Occipital lobe (tissue), 2 donors: ENCODE data around the gene PSMC4. TPM values are rescaled to one million over a fixed set of nuclear protein-coding genes. Genes with fewer than 3 reads are reported as not detected.

Experiments
- DNase-seq: peaks from one replicate; lab custom pipeline; 2025; lab: John Stamatoyannopoulos, UW
- total RNA-seq: library from RNA; depleted of rRNA; stranded (reverse); fragments of >200 nt; gene quantifications from one replicate; pipeline ENCODE4 v1.2.3, GENCODE V29; 2014

The PSMC4 gene
- total RNA-seq, 1 donor from 2014 or later = 75.2 TPM

DNA sequence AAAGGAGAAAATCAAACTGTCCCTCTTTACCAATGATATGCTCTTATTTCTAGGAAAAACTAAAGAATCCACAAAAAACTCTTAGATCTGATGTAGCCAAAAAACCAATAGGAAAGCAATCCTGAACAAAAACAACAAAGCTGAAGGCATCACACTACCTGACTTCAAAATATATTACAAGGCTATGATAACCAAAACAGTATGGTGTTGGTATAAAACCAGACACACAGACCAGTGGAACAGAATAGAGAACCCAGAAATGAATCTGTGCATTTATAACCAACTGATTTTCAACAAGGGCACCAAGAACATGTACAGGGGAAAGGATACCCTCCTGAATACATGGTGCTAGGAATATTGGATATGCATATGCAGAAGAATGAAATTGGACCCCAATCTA, 16.2 kb downstream of the PSMC4 start:
- no peak for DNase-seq

DNA sequence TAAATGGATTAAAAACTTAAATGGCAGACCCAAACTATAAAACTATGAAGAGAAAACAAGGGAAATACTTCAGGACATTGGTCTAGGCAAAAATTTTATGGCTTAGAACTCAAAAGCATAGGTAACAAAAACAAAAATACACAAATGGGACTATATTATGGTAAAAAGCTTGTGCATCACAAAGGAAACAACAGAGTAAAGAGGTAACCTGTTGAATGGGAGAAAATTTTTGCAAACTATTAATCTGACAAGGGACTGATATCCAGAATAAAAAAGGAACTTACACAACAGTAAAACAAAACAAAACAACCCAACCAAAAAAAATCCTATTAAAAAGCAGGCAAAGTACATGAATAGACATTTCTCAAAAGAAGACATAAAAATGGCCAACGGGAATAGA, 16.6 kb downstream of the PSMC4 start:
- no peak for DNase-seq

DNA sequence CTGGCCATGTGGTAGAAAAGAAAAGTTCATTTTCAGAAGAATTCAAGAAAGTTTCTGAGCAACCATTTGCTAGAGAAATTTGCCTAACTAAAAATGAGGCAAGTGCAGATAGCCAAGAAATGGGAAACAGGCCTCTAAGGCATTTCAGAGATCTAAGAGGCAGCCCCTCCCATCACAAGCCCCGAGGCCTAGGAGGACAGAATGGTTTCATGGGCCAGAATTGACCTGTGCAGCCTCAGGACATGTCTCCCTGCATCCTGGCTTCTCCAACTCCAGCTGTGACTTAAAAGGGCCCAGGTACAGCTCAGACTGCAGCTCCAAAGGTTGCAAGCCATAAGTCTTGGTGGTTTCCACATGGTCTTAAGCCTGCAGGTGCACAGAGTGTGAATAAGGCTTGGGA, 22.6 kb downstream of the PSMC4 start:
- no peak for DNase-seq

DNA sequence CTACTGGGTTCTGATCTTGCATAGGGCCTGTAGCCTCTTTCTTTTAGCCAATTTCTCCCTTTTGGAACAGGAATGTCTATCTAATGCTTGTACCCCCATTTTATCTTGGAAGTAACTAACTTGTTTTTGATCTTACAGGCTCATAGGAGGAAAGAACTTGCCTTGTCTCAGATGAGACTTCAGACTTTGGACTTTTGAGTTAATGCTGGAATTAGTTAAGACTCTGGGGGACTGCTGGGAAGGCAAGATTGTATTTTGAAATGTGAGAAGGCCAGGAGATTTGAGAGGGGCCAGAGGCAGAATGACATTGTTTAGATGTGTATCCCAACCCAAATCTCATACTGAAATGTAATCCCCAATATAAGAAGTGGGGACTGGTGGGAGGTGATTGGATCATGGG, 23.4 kb downstream of the PSMC4 start:
- no peak for DNase-seq

DNA sequence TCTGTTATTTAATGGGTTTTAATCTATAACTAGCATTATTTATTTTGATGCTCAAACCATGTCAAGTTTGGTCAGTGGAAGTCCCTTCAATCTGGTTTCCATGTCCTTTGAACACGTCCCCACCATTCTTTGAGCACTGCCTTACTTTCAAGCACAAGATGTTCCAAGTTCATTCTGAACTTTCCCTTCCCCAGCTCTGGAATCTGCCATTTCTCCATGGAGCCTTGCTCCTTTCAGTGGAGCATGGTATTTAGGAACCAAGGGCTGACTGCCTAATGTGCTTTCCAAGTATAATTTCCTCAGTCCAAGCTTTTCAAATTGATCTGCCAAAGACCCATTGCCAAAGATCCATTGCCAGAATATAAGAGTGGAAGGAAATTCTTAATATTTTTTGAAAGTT, 24.8 kb downstream of the PSMC4 start:
- DNase-seq = no peak

DNA sequence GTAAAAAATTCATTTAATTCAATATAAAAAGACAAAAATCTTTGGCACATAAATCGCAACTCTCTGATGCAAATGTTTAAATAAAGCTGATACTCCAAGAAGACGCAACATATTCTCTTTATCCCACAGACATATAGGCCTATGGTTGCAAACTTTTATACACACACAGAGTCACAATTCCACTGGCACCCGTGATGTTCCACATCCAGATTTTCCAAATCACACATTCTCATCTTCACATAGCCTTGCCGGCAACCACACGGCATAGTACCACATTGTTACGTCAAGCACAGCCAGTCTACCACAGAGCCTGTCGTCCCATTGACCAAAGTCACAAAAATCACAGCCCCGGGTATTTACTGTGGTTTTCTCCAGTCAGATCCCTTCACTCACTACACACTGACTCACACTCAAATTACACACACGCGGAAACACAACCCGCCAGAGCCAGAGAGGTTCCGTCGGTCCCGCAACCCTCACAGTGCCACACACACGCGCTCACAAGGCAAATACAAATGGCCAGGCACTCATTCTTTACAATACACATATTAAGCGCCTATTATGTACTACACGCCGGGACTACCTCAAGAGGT, 25.3 kb downstream of the PSMC4 start:
- peak; percentile 25 for DNase-seq

DNA sequence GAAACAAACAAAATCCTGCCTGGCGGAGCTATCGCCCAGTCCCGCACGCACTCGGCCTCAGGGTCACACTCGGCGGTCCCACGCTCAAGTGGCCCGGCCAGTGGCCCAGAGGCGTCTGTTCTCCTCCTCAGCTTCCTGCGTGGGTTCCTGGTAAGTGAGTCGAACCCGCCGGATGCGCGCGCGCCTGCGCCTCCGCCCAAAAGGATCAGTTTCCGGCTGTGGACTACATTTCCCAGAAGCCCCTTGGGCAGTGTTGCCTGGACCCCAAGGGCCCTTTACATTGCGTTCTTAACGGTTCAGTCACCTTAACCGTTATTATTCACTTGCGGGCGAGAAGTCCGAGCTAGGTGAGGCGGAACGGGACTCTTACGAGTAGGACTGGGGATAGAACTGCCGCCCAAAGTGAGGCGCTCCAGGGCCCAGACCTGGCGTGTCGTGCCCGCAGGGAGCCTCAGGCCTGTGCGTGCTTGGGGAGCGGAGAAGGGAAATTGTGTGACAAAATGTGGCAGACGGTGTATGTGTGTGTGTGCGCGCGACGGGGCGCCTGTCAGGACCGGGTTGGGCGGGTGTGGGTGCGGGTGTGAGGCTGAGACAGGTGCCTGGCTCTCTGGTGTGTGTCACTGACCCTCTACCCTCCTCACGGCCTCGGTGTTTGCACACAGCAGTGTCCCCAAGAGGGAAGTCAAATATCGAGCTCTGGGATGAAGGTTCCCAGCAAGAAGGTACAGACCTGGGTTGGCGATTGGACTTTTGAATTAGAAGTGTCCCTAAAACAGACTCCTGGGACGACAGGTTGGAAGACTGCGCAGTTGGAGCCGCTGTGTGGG, 26.1 kb downstream of the PSMC4 start, which contains the start of gene ZNF546:
Gene ZNF546 (plus strand): TSS at position 250 of the 827 bp plus-strand sequence. CDS start 1,267 bp downstream, outside the sequence.
- peak; percentile 86 for DNase-seq

DNA sequence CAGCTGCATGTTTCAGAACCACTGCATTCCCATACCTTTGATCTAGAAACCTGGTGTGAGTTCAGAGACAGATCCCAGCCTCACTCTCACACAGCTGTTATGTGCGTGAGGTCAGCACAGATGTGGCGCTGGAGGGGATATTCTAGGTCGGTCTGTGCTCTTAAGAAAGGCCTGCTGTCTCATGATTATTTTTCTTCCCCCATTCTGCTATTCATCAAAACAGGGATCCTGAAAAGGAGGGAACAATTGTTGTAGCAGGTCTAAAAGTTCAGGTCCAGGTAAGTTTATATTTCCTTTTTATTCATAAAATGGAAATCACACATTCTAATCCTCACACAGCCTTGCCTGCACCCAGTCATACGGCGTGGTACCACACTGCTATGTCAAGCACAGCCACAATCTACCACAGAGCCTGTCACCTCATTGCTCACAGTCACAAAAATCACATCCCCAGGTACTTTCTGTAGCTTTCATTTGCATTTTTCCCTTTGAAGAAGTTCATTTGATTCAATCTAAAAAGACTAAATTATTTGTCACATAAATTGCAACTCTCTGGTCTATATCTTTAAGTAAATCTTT, 26.8 kb downstream of the PSMC4 start:
- DNase-seq = no peak

DNA sequence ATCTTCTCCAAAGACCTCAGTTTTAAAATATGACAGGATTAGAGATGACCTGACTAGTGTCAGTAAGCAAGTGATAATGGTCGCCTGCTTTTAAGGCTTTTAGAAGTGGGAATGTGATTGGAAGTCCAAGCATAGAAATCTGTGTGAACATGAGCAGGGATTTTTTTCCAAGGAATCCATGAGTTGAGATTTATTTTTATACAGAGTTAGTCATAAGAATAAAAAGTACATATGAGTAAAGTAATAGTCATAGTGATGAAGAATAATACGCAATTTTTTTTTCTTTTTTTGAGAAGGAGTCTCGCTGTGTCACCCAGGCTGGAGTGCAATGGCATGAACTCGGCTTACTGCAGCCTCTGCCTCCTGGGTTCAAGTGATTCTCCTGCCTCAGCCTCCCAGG, 27.5 kb downstream of the PSMC4 start:
- DNase-seq = no peak

DNA sequence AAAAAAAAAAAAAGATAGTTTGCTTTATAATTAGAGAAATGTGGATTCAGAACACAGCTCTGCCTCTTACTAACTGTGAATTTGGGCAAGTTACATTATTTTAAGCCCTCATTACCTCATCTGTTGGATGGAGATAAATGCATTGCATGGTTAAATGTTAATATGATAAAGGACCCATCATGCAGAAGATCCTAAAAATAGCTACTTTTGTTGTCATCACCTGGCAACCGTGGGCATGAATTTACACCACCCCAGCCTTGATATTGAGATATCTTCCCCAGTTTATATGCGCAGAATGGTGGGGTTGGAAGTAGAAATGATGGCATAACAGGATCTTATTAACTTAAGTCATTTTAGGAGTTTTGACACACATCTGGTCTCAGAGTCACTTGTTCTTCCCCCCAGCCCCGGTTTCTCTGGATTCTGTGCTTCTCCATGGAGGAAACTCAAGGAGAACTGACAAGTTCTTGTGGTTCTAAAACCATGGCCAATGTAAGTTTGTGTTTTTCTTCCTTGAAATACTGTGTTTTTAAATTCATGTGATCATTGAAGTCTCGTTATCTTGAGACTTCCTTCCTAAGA, 34.8 kb downstream of the PSMC4 start:
- DNase-seq = no peak

DNA sequence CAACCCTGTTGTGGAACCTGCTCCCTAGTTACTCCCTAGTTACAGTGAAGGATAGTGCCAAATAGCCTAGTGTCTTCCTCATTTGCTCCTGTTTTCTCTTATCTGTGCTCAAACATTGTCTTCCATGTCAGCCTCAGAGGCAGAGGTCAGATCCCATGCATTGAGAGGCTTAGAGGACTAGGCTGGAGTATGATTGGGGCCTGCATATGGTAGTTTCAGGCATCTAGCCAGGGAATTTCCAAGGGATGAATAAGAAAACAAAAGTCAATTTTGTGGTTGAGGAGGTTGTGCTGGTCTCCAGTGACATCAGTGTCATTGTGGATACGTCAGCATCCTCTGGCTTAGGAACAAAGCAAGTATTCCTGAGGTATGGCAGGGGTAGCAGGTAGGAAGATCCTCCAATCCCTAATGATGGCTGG, 35.3 kb downstream of the PSMC4 start:
- DNase-seq = no peak

DNA sequence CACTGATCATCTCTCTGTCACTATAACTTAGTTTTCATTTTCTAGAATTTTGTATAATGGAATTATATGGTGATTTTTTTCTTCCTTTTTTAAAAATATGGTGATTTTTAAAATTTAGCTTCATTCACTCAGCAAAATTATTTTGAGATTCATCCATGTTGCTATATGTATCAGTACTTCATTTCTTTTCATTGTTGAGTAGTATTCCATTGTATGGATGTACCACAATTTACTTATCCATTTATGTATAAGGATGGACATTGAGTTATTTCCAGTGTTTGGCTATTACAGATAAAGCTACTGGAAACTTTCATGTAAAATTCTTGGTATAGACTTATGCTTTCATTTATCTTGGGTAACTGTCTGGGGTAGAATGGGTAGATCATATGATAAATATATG, 38.7 kb downstream of the PSMC4 start:
- no peak for DNase-seq

DNA sequence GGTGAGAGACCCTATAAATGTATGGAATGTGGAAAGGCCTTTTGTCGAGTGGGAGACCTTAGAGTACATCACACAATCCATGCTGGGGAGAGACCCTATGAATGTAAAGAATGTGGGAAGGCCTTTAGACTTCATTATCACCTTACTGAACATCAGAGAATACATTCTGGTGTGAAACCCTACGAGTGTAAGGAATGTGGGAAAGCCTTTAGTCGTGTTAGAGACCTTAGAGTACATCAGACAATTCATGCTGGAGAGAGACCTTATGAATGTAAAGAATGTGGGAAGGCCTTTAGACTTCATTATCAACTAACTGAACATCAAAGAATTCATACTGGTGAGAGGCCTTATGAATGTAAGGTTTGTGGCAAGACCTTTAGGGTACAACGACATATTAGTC, 43.0 kb downstream of the PSMC4 start:
- no peak for DNase-seq

DNA sequence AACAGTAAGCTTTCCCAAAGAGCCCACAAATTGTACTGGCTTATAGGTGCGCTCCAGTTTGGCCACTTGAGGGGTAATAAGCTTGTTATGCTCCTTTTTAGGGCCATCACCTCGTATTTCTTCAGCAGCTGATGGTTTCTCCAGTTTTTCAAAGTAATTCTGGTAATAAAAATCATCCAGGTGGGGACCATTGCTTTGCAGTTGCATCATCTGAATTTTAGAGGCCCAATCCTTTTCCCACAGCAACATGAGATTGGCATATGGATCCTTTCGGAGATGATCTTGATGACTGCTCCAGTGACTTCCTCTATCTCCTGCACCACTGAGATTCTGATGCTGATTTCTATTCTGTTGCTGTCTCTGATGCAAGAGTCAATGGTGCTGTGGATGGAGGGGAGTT, 53.0 kb downstream of the PSMC4 start:
- no peak for DNase-seq

DNA sequence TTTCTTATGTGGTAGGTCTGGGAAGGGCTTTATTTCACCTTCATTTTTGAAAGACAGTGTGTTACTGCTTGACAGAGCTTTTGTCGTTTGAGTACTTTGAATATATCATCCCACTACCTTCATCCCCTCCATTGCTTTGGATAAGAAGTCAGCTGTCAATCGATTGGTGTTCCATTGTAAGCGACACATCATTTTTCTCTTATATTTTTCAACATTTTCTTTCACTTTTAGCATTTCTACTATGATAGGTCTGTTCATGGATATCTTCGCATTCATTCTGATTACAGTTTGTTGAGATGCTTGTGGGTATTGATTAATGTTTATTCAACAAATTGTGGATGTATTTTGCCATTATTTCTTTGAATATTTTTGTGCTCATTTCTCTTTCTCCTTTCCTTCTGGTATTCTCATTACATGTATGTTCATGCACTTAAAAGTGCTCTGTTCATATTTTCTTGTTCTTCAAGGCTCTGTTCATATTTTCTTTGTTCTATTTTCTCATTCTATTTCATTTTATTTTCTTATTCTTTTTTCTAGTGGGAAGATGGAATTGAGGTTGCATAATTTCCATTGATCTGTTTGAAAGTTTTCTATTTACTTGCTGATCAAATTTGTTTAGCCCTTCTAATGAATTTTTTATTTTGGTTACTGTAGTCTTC, 55.1 kb downstream of the PSMC4 start:
- DNase-seq = no peak

DNA sequence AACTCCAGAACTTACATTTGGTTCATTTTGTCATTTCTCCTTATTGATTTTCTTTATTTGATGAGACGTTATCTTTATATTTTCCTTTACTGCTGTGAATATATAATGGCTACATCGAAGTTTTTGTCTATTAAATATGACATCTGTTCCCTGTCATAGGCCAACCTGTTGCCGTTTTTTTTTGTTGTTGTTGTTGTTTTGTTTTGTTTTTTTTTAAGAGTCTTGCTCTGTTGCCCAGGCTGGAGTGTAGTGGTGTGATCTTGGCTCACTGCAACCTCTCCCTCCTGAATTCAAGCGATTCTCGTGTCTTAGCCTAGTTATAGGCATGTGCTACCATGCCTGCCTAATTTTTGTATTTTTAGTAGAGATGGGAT, 55.6 kb downstream of the PSMC4 start:
- no peak for DNase-seq

Other genes with a start within 250 kb of the PSMC4 start
- not detected for gene CLC, start 233.1 kb upstream of the PSMC4 start, total RNA-seq
- not detected for gene LEUTX, start 192.3 kb upstream of the PSMC4 start, total RNA-seq
- 16.7 TPM for gene DYRK1B, start 137.0 kb upstream of the PSMC4 start, total RNA-seq
- gene FBL, start 124.8 kb upstream of the PSMC4 start, total RNA-seq = 217 TPM
- gene FCGBP, start 36.5 kb upstream of the PSMC4 start, total RNA-seq = 3.1 TPM
- gene ZNF546, start 25.9 kb downstream of the PSMC4 start, total RNA-seq = 27.5 TPM
- 47.9 TPM for gene ZNF780B, start 85.1 kb downstream of the PSMC4 start, total RNA-seq
- gene ZNF780A, start 119.8 kb downstream of the PSMC4 start, total RNA-seq = 59.4 TPM
- 37.4 TPM for gene MAP3K10, start 220.3 kb downstream of the PSMC4 start, total RNA-seq
- 59.0 TPM for gene TTC9B, start 247.2 kb downstream of the PSMC4 start, total RNA-seq